Retinal pigment epithelial cell (primary cell): ENCODE results near the gene SSU72.

ENCODE experiments used
- DNase-seq: peaks from one replicate; pipeline ENCODE4 v3.0.0-alpha.2; 2010; ENCODE audit warnings: low read depth
- H3K4me3 ChIP-seq: 2 replicates; pipeline ENCODE4 v1.5.1; 2011; ENCODE audit warnings: mild to moderate bottlenecking, low read length, control low read depth, moderate library complexity
- TF ChIP-seq, protein P1 (sequence below): conservative IDR thresholded peaks from 2 replicates; pipeline ENCODE4 v1.5.1; 2011; ENCODE audit warnings: low read depth, low read length, control low read depth, inconsistent platforms

SSU72 gene

DNA sequence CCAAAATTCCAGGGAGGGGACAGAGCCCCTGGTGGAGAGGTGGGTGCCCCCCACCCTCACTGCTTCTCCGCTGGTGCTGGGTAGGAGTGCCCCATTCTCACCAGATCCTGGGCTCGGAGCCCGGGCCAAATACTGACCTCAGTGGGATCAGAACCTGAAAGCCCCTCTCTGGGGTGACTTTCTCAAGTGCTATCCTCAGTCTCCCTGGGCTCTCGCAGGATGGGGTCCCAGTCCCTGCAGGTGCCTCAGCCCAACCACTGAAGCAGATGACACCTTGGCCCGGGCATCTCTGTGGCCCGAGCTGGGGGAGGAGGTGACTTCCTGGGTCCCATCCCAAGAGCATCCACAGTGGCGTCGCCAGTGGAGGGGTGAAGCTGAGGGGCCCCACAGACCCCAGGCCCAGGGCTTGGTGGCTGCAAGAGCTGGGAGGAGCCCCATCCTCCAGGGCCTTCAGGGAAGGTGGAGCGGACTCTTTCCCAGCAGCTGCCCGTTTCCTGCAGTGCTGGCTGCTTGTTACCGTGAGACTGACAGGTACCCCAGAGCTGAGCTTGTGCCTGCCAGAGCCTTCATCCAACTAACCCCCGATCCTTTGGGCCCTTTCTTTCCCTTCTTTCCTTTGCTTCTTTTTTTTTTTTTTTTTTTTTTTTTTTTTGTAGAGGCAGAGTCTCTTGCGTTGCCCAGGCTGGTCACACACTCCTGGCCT lies 29.2 kb upstream of the SSU72 start:
- TF ChIP-seq, protein P1, sequence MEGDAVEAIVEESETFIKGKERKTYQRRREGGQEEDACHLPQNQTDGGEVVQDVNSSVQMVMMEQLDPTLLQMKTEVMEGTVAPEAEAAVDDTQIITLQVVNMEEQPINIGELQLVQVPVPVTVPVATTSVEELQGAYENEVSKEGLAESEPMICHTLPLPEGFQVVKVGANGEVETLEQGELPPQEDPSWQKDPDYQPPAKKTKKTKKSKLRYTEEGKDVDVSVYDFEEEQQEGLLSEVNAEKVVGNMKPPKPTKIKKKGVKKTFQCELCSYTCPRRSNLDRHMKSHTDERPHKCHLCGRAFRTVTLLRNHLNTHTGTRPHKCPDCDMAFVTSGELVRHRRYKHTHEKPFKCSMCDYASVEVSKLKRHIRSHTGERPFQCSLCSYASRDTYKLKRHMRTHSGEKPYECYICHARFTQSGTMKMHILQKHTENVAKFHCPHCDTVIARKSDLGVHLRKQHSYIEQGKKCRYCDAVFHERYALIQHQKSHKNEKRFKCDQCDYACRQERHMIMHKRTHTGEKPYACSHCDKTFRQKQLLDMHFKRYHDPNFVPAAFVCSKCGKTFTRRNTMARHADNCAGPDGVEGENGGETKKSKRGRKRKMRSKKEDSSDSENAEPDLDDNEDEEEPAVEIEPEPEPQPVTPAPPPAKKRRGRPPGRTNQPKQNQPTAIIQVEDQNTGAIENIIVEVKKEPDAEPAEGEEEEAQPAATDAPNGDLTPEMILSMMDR, result no peak
- no peak overlapping the region for H3K4me3 ChIP-seq
- no peak for DNase-seq

DNA sequence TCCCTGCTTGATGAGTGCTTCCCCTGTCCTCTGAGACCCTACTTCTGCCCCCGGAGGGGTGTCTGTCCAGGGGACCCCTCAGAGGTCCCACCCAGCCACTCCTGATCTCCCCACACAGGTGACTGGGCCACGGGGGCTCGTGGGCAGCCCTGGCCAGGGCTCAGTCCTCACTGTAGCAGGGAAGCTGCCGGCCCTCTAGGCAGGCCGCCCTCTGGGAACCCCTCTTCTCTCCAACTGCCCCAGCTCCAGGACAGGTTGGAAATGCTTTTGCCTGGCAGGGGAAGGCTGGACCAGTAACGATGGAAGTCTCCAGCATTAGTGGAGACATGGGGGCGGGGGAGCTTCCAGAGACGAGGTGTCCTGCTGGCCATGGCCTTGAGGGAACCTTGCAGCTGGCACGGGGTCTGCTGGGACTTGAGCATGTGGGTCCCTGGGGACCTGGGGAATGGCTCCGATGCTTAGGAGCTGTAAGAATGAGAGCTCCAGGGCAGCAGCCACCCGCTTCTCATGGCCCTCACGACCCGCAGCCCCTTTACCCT lies 28.4 kb upstream of the SSU72 start:
- DNase-seq, result no peak
- TF ChIP-seq, protein P1, result no peak

DNA sequence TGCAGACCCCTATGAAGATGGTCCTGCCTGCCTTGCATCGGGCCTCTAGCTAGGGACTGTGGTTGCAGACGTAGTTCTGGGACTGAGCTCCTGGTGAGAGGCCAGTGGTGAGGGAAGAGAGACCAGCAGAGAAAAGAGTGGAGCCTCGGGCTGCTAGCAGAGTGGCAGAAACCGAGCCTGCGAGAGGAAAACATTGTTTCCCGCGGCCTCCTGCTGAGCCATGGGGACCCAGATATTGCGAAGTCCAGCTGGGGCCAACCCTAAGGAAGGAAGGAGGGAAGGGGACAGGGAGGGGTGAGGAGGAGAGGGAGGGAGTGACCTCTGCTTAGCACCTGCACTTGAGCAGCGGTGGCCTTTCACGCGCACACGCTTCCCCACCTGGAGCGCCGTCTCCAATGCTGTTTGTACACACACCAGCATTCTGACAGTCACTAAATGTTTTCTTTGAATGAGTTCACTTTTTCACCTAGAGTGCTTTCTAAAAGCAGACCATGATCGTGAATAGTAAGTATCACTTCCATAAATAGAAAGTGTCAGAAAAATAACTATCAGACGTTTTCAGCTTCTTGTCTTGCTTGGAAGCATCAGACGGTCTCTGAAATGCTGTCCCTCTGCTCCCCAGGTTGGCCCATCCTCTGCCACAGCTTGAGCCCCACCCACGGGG lies 27.8 kb upstream of the SSU72 start:
- TF ChIP-seq, protein P1, result no peak
- no peak for DNase-seq
- H3K4me3 ChIP-seq, result no peak overlapping the region

More for the DNA sequence above, 28.4 kb upstream of the SSU72 start:
- no peak overlapping the region for H3K4me3 ChIP-seq

DNA sequence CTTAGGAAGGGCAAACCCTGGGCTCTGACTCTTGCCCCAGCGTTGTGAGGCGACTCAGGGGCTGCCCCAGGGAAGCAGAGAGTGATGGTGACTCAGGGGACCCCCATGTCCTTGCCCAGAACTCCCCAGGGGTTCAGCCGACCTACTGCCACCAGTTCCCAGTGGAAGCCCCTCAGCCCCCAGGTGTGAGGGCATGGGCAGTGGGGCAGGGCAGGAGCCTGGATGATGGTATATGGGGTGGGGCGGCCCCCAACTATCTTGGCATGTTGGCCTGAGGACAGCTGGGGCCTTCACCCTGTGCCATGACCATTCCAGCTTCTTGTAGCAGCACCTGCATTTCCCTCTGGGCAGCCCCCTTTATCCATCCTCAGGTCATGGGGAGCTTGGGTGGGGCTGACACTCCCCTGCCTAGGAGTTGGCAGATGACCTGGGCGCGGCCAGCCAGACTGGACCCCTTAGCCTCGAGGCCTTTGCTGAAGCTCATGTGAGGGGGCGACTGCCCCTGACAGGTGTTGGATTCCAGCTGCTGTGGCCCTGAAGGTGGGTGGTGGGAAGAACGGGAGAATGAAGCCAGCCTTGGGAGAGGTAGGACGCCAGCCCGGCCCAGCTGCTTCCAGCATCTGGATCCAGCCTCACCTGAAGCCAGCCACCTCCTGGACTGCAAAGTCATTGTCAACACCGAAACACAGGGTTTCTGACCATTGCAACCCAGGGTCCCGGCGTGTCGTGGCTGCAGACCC lies 27.1 kb upstream of the SSU72 start:
- DNase-seq, result no peak
- TF ChIP-seq, protein P1, result no peak

DNA sequence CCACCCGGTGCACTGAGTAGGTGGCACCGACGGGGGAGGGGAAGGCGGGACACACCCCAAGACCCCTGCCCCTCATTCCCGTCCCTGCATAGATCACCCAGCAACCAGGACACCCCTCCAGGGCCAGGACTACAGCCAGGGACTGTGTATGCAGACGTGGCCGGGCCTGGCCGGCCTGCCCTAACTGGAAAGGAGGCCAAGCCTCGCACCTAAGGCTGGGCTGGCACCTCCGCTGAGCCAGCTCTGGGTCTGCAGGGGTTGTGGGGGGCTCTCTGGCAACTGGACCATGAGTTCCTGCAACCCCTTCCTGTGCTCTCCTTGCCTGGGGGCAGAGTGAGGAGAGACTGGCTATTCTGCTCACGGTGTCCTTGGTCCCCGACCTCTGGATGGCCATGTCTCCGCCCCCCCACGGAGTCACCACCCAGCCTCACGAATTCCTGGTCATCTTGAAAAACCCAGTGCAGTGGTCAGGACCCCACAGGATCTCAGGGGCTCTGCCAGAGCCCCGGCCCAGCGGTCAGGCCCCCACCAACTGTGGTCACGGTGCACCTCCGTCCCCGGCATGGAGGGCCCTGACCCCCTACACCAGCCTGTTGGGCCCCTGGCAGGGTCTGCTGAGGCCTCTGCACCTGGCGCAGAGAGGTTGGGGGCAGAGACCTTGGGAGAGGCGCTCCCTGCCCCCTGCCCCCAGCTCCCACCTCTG lies 26.3 kb upstream of the SSU72 start:
- no peak overlapping the region for H3K4me3 ChIP-seq
- TF ChIP-seq, protein P1, result no peak

More for the DNA sequence above, 27.1 kb upstream of the SSU72 start:
- no peak overlapping the region for H3K4me3 ChIP-seq

DNA sequence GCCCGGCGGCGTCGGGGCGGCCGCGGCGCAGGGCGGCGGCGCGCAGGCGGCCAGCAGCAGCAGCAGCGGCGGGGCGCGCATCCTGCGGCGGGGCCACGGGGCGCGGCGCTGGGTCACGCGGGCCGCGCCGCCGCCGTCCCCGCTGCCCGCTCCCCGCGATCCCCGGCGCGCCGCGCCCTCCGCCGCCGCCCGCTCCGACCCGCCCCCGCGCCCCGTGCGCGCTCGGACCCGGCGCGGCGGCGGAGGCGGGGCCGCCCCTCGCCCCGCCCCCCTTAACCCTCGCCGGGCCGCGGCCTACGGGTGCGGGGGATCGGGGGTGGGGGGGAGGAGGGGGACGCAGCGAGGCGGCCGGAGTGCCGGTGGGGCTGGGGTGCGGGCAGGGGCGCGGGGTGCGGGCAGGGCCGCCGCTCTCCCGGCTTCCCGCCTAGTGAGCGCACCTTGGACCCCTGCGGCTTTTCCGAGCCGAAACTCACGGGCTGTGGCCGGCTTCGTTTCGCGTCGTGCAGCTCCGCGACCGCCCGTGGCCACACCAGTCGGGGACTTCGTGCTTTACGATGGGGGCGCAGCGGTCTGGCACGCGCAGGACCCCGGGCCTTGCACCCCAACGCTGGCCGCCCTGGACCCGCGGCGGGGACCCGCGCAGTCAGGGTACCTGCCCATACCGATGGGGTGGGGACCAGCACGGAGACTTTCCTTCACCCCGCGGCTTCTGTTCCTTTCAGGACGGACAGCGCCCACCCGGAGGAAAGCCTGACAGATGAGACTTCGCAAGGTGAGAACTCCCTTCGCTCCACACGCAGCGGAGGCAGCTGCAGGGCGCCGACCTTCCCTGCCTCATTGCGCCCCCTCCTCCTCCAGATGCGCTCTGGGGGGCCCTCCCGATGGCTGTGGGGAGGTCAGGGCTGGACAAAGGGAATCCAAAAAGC lies 25.5 kb upstream of the SSU72 start, which contains the start of gene FNDC10:
Gene FNDC10 (minus strand): TSS at position 201 of the 926 bp plus-strand sequence. CDS start 120 bp downstream, at position 81.
- TF ChIP-seq, protein P1, result no peak
- DNase-seq, result no peak
- peak within 1 kb of the TSS; percentile 15 for H3K4me3 ChIP-seq

More for the DNA sequence above, 26.3 kb upstream of the SSU72 start:
- DNase-seq, result no peak
